ENCODE results near the gene PRKG1.

The PRKG1 gene

GRCh38 chr10:52128056-52128683 is 1053.9 kb downstream of the PRKG1 start:
- H3K9me3 ChIP-seq (ENCODE audit: severe bottlenecking), result no peaks in the 10 kb centered on the region
- no peak overlapping the region for H3K4me3 ChIP-seq (ENCODE audit: low read depth, low read length)
- no peaks in the 10 kb centered on the region for H3K36me3 ChIP-seq
- no peak for TF ChIP-seq CTCF (IDR thresholded peaks at IDR 0.05; ENCODE audit: low read depth, low read length)
- H3K27ac ChIP-seq, result no peak overlapping the region
- DNase-seq, result peak; percentile 33
- H3K27me3 ChIP-seq (ENCODE audit: insufficient read depth, low read depth, severe bottlenecking), result no peaks in the 10 kb centered on the region

- no peak overlapping the region for H3K27ac ChIP-seq
- H3K27me3 ChIP-seq (ENCODE audit: insufficient read depth, low read depth, severe bottlenecking), result no peaks in the 10 kb centered on the region
- no peaks in the 10 kb centered on the region for H3K36me3 ChIP-seq
- TF ChIP-seq CTCF (IDR thresholded peaks at IDR 0.05; ENCODE audit: low read depth, low read length), result no peak
- no peaks in the 10 kb centered on the region for H3K9me3 ChIP-seq (ENCODE audit: severe bottlenecking)
- no peak for DNase-seq
- no peak overlapping the region for H3K4me3 ChIP-seq (ENCODE audit: low read depth, low read length)
These were observed 1055.3 kb downstream of the PRKG1 start for GRCh38 chr10:52129410-52130178.

- Histone ChIP-seq H3K27me3 (ENCODE audit: insufficient read depth, low read depth, severe bottlenecking) (no peaks in the 10 kb centered on the region), H3K36me3 (no peaks in the 10 kb centered on the region), H3K9me3 (ENCODE audit: severe bottlenecking) (no peaks in the 10 kb centered on the region), H3K4me3 (ENCODE audit: low read depth, low read length) (no peak overlapping the region), H3K27ac (no peak overlapping the region)
- no peak for DNase-seq
- TF ChIP-seq CTCF (IDR thresholded peaks at IDR 0.05; ENCODE audit: low read depth, low read length), result no peak
These were observed 1060.8 kb downstream of the PRKG1 start for GRCh38 chr10:52135101-52135500.

- no peaks in the 10 kb centered on the region for H3K9me3 ChIP-seq (ENCODE audit: severe bottlenecking)
- H3K4me3 ChIP-seq (ENCODE audit: low read depth, low read length), result no peak overlapping the region
- no peak for TF ChIP-seq CTCF (IDR thresholded peaks at IDR 0.05; ENCODE audit: low read depth, low read length)
- H3K27me3 ChIP-seq (ENCODE audit: insufficient read depth, low read depth, severe bottlenecking), result no peaks in the 10 kb centered on the region
- DNase-seq, result no peak
- H3K27ac ChIP-seq, result no peak overlapping the region
- H3K36me3 ChIP-seq, result no peaks in the 10 kb centered on the region
These were observed 1062.6 kb downstream of the PRKG1 start for GRCh38 chr10:52136921-52137320.

- no peak for TF ChIP-seq CTCF (IDR thresholded peaks at IDR 0.05; ENCODE audit: low read depth, low read length)
- Histone ChIP-seq H3K27ac (no peak overlapping the region), H3K4me3 (ENCODE audit: low read depth, low read length) (no peak overlapping the region), H3K36me3 (no peaks in the 10 kb centered on the region), H3K27me3 (ENCODE audit: insufficient read depth, low read depth, severe bottlenecking) (no peaks in the 10 kb centered on the region), H3K9me3 (ENCODE audit: severe bottlenecking) (no peaks in the 10 kb centered on the region)
- no peak for DNase-seq
These were observed 1069.1 kb downstream of the PRKG1 start for GRCh38 chr10:52143338-52143737.

Data from WERI-Rb-1 (cell line).